NCI-H2107 (cell line): ENCODE results near the gene KDM3B.
A peak's percentile ranks its signal among the peaks of the same experiment; 100 is the strongest.
"Not testable (repeated sequence)": the region's sequence is repeated elsewhere in the genome, so short reads cannot be mapped to it uniquely, and the experiment has no call there.

Source experiments
- DNase-seq: peaks from one replicate; lab custom pipeline; 2025; lab: John Stamatoyannopoulos, UW

The KDM3B gene

GRCh38 chr5:138408023-138408422 is 55.5 kb downstream of the KDM3B start:
- DNase-seq = no peak

GRCh38 chr5:138410996-138411640 is 58.6 kb downstream of the KDM3B start:
- DNase-seq = not testable (repeated sequence)

- DNase-seq = no peak
Measured at GRCh38 chr5:138418444-138418843, 66.0 kb downstream of the KDM3B start.

GRCh38 chr5:138425079-138425478 is 72.6 kb downstream of the KDM3B start:
- no peak for DNase-seq

- no peak for DNase-seq
Measured at GRCh38 chr5:138435943-138436342, 83.5 kb downstream of the KDM3B start.

- DNase-seq = no peak
Measured at GRCh38 chr5:138438003-138438723, 85.7 kb downstream of the KDM3B start.

- no peak for DNase-seq
Measured at GRCh38 chr5:138438724-138439476, 86.4 kb downstream of the KDM3B start, which contains the start of gene REEP2. REEP2 (plus strand) TSS chr5:138439057; CDS start chr5:138439209, 152 bp downstream.

- DNase-seq = no peak
Measured at GRCh38 chr5:138439477-138440158, 87.1 kb downstream of the KDM3B start.

GRCh38 chr5:138440159-138441073 is 87.9 kb downstream of the KDM3B start:
- DNase-seq = no peak

- DNase-seq = no peak
Measured at GRCh38 chr5:138441221-138441620, 88.7 kb downstream of the KDM3B start.

GRCh38 chr5:138444078-138444773 is 91.7 kb downstream of the KDM3B start:
- no peak for DNase-seq

GRCh38 chr5:138444774-138445546 is 92.5 kb downstream of the KDM3B start:
- no peak for DNase-seq

- no peak for DNase-seq
Measured at GRCh38 chr5:138445547-138446271, 93.2 kb downstream of the KDM3B start.

GRCh38 chr5:138448070-138448469 is 95.6 kb downstream of the KDM3B start:
- DNase-seq = no peak

- peak; percentile 69 for DNase-seq
Measured at GRCh38 chr5:138448481-138449398, 96.3 kb downstream of the KDM3B start.

- DNase-seq = peak; percentile 68
Measured at GRCh38 chr5:138449501-138450239, 97.2 kb downstream of the KDM3B start.

GRCh38 chr5:138450971-138451370 is 98.5 kb downstream of the KDM3B start:
- no peak for DNase-seq
